ENCODE data around the gene STRIP2. TPM values are rescaled to one million over a fixed set of nuclear protein-coding genes. Genes with fewer than 3 reads are reported as not detected.
"Not testable (repeated sequence)": the region's sequence is repeated elsewhere in the genome, so short reads cannot be mapped to it uniquely, and the experiment has no call there.

STRIP2 gene
- 1 to 10 TPM; 2.8 to 3.9 (median 3.2) TPM for polyA plus RNA-seq (ENCODE audit: insufficient read length in 4 of 4)

- DNase-seq (ENCODE audit: low read depth in 4 of 4, low spot score in 3 of 4), result peak; percentile 52 to 75 (median 70)
These were observed at the start of gene STRIP2 for GRCh38 chr7:129433847-129434674. TSS of gene STRIP2 (plus strand) at chr7:129434432. CDS start at chr7:129434473, 41 bp downstream.

GRCh38 chr7:129385116-129385515 lies 49.1 kb upstream of the STRIP2 start:
- DNase-seq (ENCODE audit: low read depth in 4 of 4, low spot score in 3 of 4), result no peak

GRCh38 chr7:129385598-129385997 lies 48.6 kb upstream of the STRIP2 start:
- no peak for DNase-seq (ENCODE audit: low read depth in 4 of 4, low spot score in 3 of 4)

GRCh38 chr7:129386506-129386905 lies 47.7 kb upstream of the STRIP2 start:
- no peak for DNase-seq (ENCODE audit: low read depth in 4 of 4, low spot score in 3 of 4)

GRCh38 chr7:129387537-129387936 lies 46.7 kb upstream of the STRIP2 start:
- no peak for DNase-seq (ENCODE audit: low read depth in 4 of 4, low spot score in 3 of 4)

GRCh38 chr7:129388333-129389098 lies 45.7 kb upstream of the STRIP2 start:
- DNase-seq (ENCODE audit: low read depth in 4 of 4, low spot score in 3 of 4), result no peak

- no peak for DNase-seq (ENCODE audit: low read depth in 4 of 4, low spot score in 3 of 4)
These were observed 44.4 kb upstream of the STRIP2 start for GRCh38 chr7:129389829-129390228.

- DNase-seq (ENCODE audit: low read depth in 4 of 4, low spot score in 3 of 4), result no peak
These were observed 43.9 kb upstream of the STRIP2 start for GRCh38 chr7:129390314-129390713.

GRCh38 chr7:129391546-129392171 lies 42.6 kb upstream of the STRIP2 start:
- no peak for DNase-seq (ENCODE audit: low read depth in 4 of 4, low spot score in 3 of 4)

- DNase-seq (ENCODE audit: low read depth in 4 of 4, low spot score in 3 of 4), result no peak
These were observed 41.0 kb upstream of the STRIP2 start for GRCh38 chr7:129393255-129393654.

GRCh38 chr7:129394101-129394500 lies 40.1 kb upstream of the STRIP2 start:
- DNase-seq (ENCODE audit: low read depth in 4 of 4, low spot score in 3 of 4), result no peak

GRCh38 chr7:129394982-129395914 lies 39.0 kb upstream of the STRIP2 start:
- DNase-seq (ENCODE audit: low read depth in 4 of 4, low spot score in 3 of 4), result no peak

- no peak for DNase-seq (ENCODE audit: low read depth in 4 of 4, low spot score in 3 of 4)
These were observed 32.8 kb upstream of the STRIP2 start for GRCh38 chr7:129401228-129401966.

- no peak for DNase-seq (ENCODE audit: low read depth in 4 of 4, low spot score in 3 of 4)
These were observed 32.0 kb upstream of the STRIP2 start for GRCh38 chr7:129401967-129402860.

- no peak for DNase-seq (ENCODE audit: low read depth in 4 of 4, low spot score in 3 of 4)
These were observed 28.7 kb upstream of the STRIP2 start for GRCh38 chr7:129405527-129405926.

GRCh38 chr7:129410238-129410637 lies 24.0 kb upstream of the STRIP2 start:
- not testable (repeated sequence) for DNase-seq (ENCODE audit: low read depth in 4 of 4, low spot score in 3 of 4)

- DNase-seq (ENCODE audit: low read depth in 4 of 4, low spot score in 3 of 4), result no peak
These were observed 21.7 kb upstream of the STRIP2 start for GRCh38 chr7:129412501-129412900.

GRCh38 chr7:129417073-129417472 lies 17.2 kb upstream of the STRIP2 start:
- no peak for DNase-seq (ENCODE audit: low read depth in 4 of 4, low spot score in 3 of 4)

Measured in left renal pelvis (tissue), 4 donors.